ENCODE results near the gene USO1.
"Not testable (repeated sequence)": the region's sequence is repeated elsewhere in the genome, so short reads cannot be mapped to it uniquely, and the experiment has no call there.

Gene USO1

GRCh38 chr4:75717408-75717807 is 7.0 kb upstream of the USO1 start:
- Mint-ChIP-seq H3K27me3 (ENCODE audit: low read depth, poor library complexity) (no peaks in the 10 kb centered on the region), H3K36me3 (ENCODE audit: low read depth) (peaks cover 38% of the 10 kb centered on the region), H3K4me1 (peaks cover 23% of the 10 kb centered on the region), H3K4me3 (no peak overlapping the region), H3K27ac (no peak overlapping the region), H3K9me3 (peaks cover 3% of the 10 kb centered on the region)
- TF ChIP-seq, protein P1, sequence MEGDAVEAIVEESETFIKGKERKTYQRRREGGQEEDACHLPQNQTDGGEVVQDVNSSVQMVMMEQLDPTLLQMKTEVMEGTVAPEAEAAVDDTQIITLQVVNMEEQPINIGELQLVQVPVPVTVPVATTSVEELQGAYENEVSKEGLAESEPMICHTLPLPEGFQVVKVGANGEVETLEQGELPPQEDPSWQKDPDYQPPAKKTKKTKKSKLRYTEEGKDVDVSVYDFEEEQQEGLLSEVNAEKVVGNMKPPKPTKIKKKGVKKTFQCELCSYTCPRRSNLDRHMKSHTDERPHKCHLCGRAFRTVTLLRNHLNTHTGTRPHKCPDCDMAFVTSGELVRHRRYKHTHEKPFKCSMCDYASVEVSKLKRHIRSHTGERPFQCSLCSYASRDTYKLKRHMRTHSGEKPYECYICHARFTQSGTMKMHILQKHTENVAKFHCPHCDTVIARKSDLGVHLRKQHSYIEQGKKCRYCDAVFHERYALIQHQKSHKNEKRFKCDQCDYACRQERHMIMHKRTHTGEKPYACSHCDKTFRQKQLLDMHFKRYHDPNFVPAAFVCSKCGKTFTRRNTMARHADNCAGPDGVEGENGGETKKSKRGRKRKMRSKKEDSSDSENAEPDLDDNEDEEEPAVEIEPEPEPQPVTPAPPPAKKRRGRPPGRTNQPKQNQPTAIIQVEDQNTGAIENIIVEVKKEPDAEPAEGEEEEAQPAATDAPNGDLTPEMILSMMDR (IDR thresholded peaks at IDR 0.05), result no peak
- DNase-seq, result no peak

DNA sequence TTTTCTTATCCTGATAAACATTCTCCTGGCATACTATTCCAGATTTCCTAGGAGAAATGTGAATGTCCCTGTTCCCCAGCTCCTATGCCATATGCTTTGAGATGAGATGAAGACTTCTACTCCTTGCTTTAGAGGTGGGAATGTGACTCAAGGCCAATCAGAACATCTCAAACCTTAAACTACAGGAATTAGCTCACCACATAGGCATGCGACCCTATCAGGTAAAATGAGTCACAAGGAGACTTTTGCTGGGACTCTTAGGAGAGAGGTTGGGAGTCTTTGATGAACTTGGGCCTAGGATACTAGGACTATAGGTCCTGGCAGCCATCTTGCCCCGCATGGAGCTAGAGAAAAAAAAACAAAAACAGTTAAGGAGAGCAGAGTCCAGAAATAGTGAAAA is 5.8 kb upstream of the USO1 start:
- no peak overlapping the region for H3K4me3 Mint-ChIP-seq
- no peaks in the 10 kb centered on the region for H3K27me3 Mint-ChIP-seq (ENCODE audit: low read depth, poor library complexity)
- H3K9me3 Mint-ChIP-seq, result peaks cover 3% of the 10 kb centered on the region
- peaks cover 38% of the 10 kb centered on the region for H3K36me3 Mint-ChIP-seq (ENCODE audit: low read depth)
- H3K27ac Mint-ChIP-seq, result no peak overlapping the region
- peaks cover 34% of the 10 kb centered on the region for H3K4me1 Mint-ChIP-seq
- TF ChIP-seq, protein P1 (IDR thresholded peaks at IDR 0.05), result no peak
- no peak for DNase-seq

DNA sequence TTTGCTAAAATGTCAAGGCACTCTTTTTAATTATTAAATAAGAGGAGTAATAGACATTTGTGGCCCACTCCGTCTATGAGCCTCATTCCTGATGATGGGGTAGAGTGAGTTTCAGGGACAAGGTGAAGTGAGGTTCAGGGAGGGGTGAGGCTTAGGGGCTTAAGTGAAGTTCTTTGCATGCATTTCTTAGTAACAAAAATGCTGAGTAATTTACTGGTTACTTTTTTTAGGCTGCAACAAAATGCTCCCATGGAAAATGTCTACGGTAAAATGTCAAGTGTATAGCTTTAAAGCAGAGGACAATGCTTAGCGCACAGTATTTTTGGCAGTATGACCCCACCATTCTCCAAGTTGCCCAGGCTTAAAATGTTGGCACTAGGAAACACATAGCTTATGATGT is 2.0 kb upstream of the USO1 start:
- DNase-seq, result no peak
- H3K36me3 Mint-ChIP-seq (ENCODE audit: low read depth), result peaks cover 27% of the 10 kb centered on the region
- TF ChIP-seq, protein P1 (IDR thresholded peaks at IDR 0.05), result no peak
- H3K4me1 Mint-ChIP-seq, result peaks cover 48% of the 10 kb centered on the region
- no peak overlapping the region for H3K27ac Mint-ChIP-seq
- peaks cover 3% of the 10 kb centered on the region for H3K9me3 Mint-ChIP-seq
- H3K27me3 Mint-ChIP-seq (ENCODE audit: low read depth, poor library complexity), result no peaks in the 10 kb centered on the region
- H3K4me3 Mint-ChIP-seq, result peak overlapping the region; percentile 54

- H3K27me3 Mint-ChIP-seq (ENCODE audit: low read depth, poor library complexity), result no peaks in the 10 kb centered on the region
- TF ChIP-seq, protein P1 (IDR thresholded peaks at IDR 0.05), result no peak
- peaks cover 20% of the 10 kb centered on the region for H3K36me3 Mint-ChIP-seq (ENCODE audit: low read depth)
- peak overlapping the region; percentile 100 for H3K27ac Mint-ChIP-seq
- no peak for DNase-seq
- peak overlapping the region; percentile 99 for H3K4me3 Mint-ChIP-seq
- peaks cover 54% of the 10 kb centered on the region for H3K4me1 Mint-ChIP-seq
- H3K9me3 Mint-ChIP-seq, result peaks cover 3% of the 10 kb centered on the region
Observed at GRCh38 chr4:75723163-75724065, 963 bp upstream of the USO1 start.

GRCh38 chr4:75724867-75725724 is 719 bp downstream of the USO1 start:
- Mint-ChIP-seq H3K36me3 (ENCODE audit: low read depth) (peaks cover 11% of the 10 kb centered on the region), H3K9me3 (no peaks in the 10 kb centered on the region), H3K27ac (peak overlapping the region; percentile 100), H3K4me1 (peaks cover 54% of the 10 kb centered on the region), H3K4me3 (peak overlapping the region; percentile 99), H3K27me3 (ENCODE audit: low read depth, poor library complexity) (no peaks in the 10 kb centered on the region)
- TF ChIP-seq, protein P1 (IDR thresholded peaks at IDR 0.05), result no peak
- peak; percentile 77 for DNase-seq

DNA sequence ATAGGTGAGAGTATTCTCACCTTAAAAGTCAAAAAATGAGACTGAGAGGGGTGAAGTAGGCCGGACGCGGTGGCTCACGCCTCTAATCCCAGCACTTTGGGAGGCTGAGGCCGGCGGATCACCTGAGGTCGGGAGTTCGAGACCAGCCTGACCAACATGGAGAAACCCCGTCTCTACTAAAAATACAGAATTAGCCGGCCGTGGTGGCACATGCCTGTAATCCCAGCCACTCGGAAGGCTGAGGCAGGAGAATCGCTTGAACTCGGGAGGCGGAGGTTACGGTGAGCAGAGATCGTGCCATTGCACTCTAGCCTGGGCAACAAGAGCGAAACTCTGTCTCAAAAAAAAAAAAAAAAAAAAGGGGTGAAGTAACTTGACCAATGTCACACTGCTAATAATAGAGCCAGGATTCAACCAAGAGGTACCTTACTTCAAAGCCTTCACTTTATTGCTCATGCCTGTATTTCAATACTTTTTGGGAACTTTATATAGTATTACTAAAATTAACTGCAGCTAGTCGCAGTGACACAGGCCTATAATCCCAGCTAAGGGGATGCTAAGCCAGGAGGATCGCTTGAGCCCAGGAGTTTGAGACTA is 1.7 kb downstream of the USO1 start:
- H3K9me3 Mint-ChIP-seq; DNase-seq; H3K27me3 Mint-ChIP-seq (ENCODE audit: low read depth, poor library complexity): not testable (repeated sequence)
- H3K4me1 Mint-ChIP-seq, result peaks cover 54% of the 10 kb centered on the region
- H3K4me3 Mint-ChIP-seq, result peak overlapping the region; percentile 99
- peaks cover 11% of the 10 kb centered on the region for H3K36me3 Mint-ChIP-seq (ENCODE audit: low read depth)
- peak overlapping the region; percentile 100 for H3K27ac Mint-ChIP-seq

Measured in nephron progenitor cell (in vitro differentiated cells).